Measurements from ENCODE around the gene ITPKC.
"Not testable (repeated sequence)": the region's sequence is repeated elsewhere in the genome, so short reads cannot be mapped to it uniquely, and the experiment has no call there.

The ITPKC gene

GRCh38 chr19:40714441-40715299 lies 2.2 kb upstream of the ITPKC start:
- peak; percentile 86 to 90 for DNase-seq (ENCODE audit: extremely low read depth in 1 of 2, low read depth in 1 of 2)

- peak; percentile 39 to 80 for DNase-seq (ENCODE audit: extremely low read depth in 1 of 2, low read depth in 1 of 2)
These were observed 856 bp upstream of the ITPKC start for GRCh38 chr19:40716031-40716481.

- DNase-seq (ENCODE audit: extremely low read depth in 1 of 2, low read depth in 1 of 2): no peak
These were observed 490 bp downstream of the ITPKC start for GRCh38 chr19:40717325-40717879.

GRCh38 chr19:40717880-40718773 lies 1.2 kb downstream of the ITPKC start:
- no peak for DNase-seq (ENCODE audit: extremely low read depth in 1 of 2, low read depth in 1 of 2)

GRCh38 chr19:40718774-40719391 lies 2.0 kb downstream of the ITPKC start:
- no peak for DNase-seq (ENCODE audit: extremely low read depth in 1 of 2, low read depth in 1 of 2)

- DNase-seq (ENCODE audit: extremely low read depth in 1 of 2, low read depth in 1 of 2): no peak
These were observed 2.5 kb downstream of the ITPKC start for GRCh38 chr19:40719414-40719894.

- DNase-seq (ENCODE audit: extremely low read depth in 1 of 2, low read depth in 1 of 2): no peak
These were observed 4.2 kb downstream of the ITPKC start for GRCh38 chr19:40721140-40721486.

GRCh38 chr19:40721936-40722661 lies 5.2 kb downstream of the ITPKC start:
- no peak for DNase-seq (ENCODE audit: extremely low read depth in 1 of 2, low read depth in 1 of 2)

- DNase-seq (ENCODE audit: extremely low read depth in 1 of 2, low read depth in 1 of 2): no peak
These were observed 6.8 kb downstream of the ITPKC start for GRCh38 chr19:40723661-40724254.

GRCh38 chr19:40724315-40724714 lies 7.4 kb downstream of the ITPKC start:
- no peak for DNase-seq (ENCODE audit: extremely low read depth in 1 of 2, low read depth in 1 of 2)

GRCh38 chr19:40724855-40725254 lies 7.9 kb downstream of the ITPKC start:
- no peak for DNase-seq (ENCODE audit: extremely low read depth in 1 of 2, low read depth in 1 of 2)

- no peak for DNase-seq (ENCODE audit: extremely low read depth in 1 of 2, low read depth in 1 of 2)
These were observed 9.4 kb downstream of the ITPKC start for GRCh38 chr19:40726279-40726678.

GRCh38 chr19:40730065-40730464 lies 13.2 kb downstream of the ITPKC start:
- not testable (repeated sequence) for DNase-seq (ENCODE audit: extremely low read depth in 1 of 2, low read depth in 1 of 2)

- not testable (repeated sequence) for DNase-seq (ENCODE audit: extremely low read depth in 1 of 2, low read depth in 1 of 2)
These were observed 15.4 kb downstream of the ITPKC start for GRCh38 chr19:40732304-40732703.

GRCh38 chr19:40733149-40733548 lies 16.2 kb downstream of the ITPKC start:
- DNase-seq (ENCODE audit: extremely low read depth in 1 of 2, low read depth in 1 of 2): no peak

GRCh38 chr19:40735013-40735771 lies 18.3 kb downstream of the ITPKC start:
- DNase-seq (ENCODE audit: extremely low read depth in 1 of 2, low read depth in 1 of 2): no peak

GRCh38 chr19:40736661-40737060 lies 19.7 kb downstream of the ITPKC start:
- no peak for DNase-seq (ENCODE audit: extremely low read depth in 1 of 2, low read depth in 1 of 2)

- DNase-seq (ENCODE audit: extremely low read depth in 1 of 2, low read depth in 1 of 2): no peak
These were observed 20.3 kb downstream of the ITPKC start for GRCh38 chr19:40737102-40737644.
